ENCODE data around the gene AKAIN1. TPM values are rescaled to one million over a fixed set of nuclear protein-coding genes. Genes with fewer than 3 reads are reported as not detected.

Gene AKAIN1
- total RNA-seq, 1 donor: not detected

GRCh38 chr18:5122272-5122671, 74.8 kb downstream of the AKAIN1 start:
- Histone ChIP-seq H3K4me2 (ENCODE audit: insufficient read depth, low read length) (no peak overlapping the region), H3K27ac (ENCODE audit: low read depth, low read length) (no peak overlapping the region), H4K20me1 (ENCODE audit: insufficient read depth, low read length) (no peaks in the 10 kb centered on the region), H3K36me3 (ENCODE audit: insufficient read depth, low read length) (no peaks in the 10 kb centered on the region), H3K4me3 (ENCODE audit: insufficient read depth, low read length) (no peak overlapping the region), H2AFZ (ENCODE audit: low read length) (no peak overlapping the region), H3K79me2 (ENCODE audit: insufficient read depth, low read length) (no peaks in the 10 kb centered on the region), H3K27me3 (ENCODE audit: insufficient read depth, low read length) (no peaks in the 10 kb centered on the region), H3K9me3 (ENCODE audit: low read depth, low read length) (peaks cover 2% of the 10 kb centered on the region), H3K4me1 (ENCODE audit: insufficient read depth, low read length) (no peaks in the 10 kb centered on the region)
- TF ChIP-seq, protein P1, sequence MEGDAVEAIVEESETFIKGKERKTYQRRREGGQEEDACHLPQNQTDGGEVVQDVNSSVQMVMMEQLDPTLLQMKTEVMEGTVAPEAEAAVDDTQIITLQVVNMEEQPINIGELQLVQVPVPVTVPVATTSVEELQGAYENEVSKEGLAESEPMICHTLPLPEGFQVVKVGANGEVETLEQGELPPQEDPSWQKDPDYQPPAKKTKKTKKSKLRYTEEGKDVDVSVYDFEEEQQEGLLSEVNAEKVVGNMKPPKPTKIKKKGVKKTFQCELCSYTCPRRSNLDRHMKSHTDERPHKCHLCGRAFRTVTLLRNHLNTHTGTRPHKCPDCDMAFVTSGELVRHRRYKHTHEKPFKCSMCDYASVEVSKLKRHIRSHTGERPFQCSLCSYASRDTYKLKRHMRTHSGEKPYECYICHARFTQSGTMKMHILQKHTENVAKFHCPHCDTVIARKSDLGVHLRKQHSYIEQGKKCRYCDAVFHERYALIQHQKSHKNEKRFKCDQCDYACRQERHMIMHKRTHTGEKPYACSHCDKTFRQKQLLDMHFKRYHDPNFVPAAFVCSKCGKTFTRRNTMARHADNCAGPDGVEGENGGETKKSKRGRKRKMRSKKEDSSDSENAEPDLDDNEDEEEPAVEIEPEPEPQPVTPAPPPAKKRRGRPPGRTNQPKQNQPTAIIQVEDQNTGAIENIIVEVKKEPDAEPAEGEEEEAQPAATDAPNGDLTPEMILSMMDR (IDR thresholded peaks at IDR 0.05; ENCODE audit: extremely low read depth, low read depth, low read length): no peak
- no peak for DNase-seq (ENCODE audit: insufficient read length, low spot score, missing footprints)

- Histone ChIP-seq H3K27me3 (ENCODE audit: insufficient read depth, low read length) (no peaks in the 10 kb centered on the region), H3K9me3 (ENCODE audit: low read depth, low read length) (no peaks in the 10 kb centered on the region), H3K27ac (ENCODE audit: low read depth, low read length) (no peak overlapping the region), H2AFZ (ENCODE audit: low read length) (no peak overlapping the region), H3K79me2 (ENCODE audit: insufficient read depth, low read length) (no peaks in the 10 kb centered on the region), H3K36me3 (ENCODE audit: insufficient read depth, low read length) (no peaks in the 10 kb centered on the region), H3K4me3 (ENCODE audit: insufficient read depth, low read length) (no peak overlapping the region), H3K4me2 (ENCODE audit: insufficient read depth, low read length) (no peak overlapping the region), H3K4me1 (ENCODE audit: insufficient read depth, low read length) (no peaks in the 10 kb centered on the region), H4K20me1 (ENCODE audit: insufficient read depth, low read length) (no peaks in the 10 kb centered on the region)
- TF ChIP-seq, protein P1 (IDR thresholded peaks at IDR 0.05; ENCODE audit: extremely low read depth, low read depth, low read length): no peak
- DNase-seq (ENCODE audit: insufficient read length, low spot score, missing footprints): no peak
Measured at GRCh38 chr18:5110266-5110665, 86.8 kb downstream of the AKAIN1 start.

DNA sequence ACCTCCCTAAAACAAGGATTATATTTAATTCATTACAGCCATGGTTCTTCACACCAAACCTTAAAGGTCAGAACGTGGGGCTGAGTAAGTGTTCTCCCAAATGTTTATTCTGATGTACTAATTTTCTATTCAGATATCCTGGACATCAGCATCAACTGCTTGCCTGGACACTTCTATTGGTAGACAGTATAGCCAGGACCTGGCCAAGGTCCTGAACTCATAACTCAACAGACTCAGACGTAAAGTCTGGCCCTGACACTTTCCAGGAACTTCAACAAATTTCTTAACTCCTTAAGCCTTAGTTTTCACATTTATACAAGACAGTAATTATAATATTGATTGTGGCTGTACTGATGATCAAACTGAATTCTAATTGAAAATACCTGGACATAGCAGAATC, 89.1 kb downstream of the AKAIN1 start:
- Histone ChIP-seq H2AFZ (ENCODE audit: low read length) (no peak overlapping the region), H3K4me1 (ENCODE audit: insufficient read depth, low read length) (no peaks in the 10 kb centered on the region), H3K27ac (ENCODE audit: low read depth, low read length) (no peak overlapping the region), H3K4me2 (ENCODE audit: insufficient read depth, low read length) (no peak overlapping the region), H3K27me3 (ENCODE audit: insufficient read depth, low read length) (no peaks in the 10 kb centered on the region), H3K36me3 (ENCODE audit: insufficient read depth, low read length) (no peaks in the 10 kb centered on the region), H3K9me3 (ENCODE audit: low read depth, low read length) (no peaks in the 10 kb centered on the region), H3K79me2 (ENCODE audit: insufficient read depth, low read length) (no peaks in the 10 kb centered on the region), H3K4me3 (ENCODE audit: insufficient read depth, low read length) (no peak overlapping the region), H4K20me1 (ENCODE audit: insufficient read depth, low read length) (no peaks in the 10 kb centered on the region)
- TF ChIP-seq, protein P1 (IDR thresholded peaks at IDR 0.05; ENCODE audit: extremely low read depth, low read depth, low read length): no peak
- DNase-seq (ENCODE audit: insufficient read length, low spot score, missing footprints): no peak

DNA sequence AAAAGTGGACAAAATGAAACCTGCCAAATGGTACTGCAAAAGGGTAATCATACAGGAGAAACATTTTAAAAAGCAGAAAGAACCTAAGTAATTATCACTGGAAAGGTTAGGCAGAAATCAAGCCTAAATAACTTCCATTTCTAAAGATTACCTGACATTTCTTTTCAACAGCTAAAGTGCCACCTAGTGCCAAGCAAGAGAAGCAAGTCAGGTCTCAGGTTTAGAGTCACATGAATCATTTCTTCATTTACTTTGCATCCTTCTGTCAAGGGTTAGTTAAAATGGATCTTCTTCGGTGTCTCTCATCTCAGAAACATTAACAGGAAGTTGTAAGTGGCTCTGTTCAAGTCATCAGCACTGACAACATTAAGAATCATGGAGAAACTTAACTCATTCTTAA, 90.3 kb downstream of the AKAIN1 start:
- Histone ChIP-seq H3K36me3 (ENCODE audit: insufficient read depth, low read length) (no peaks in the 10 kb centered on the region), H3K79me2 (ENCODE audit: insufficient read depth, low read length) (no peaks in the 10 kb centered on the region), H3K4me2 (ENCODE audit: insufficient read depth, low read length) (no peak overlapping the region), H3K27ac (ENCODE audit: low read depth, low read length) (no peak overlapping the region), H4K20me1 (ENCODE audit: insufficient read depth, low read length) (no peaks in the 10 kb centered on the region), H3K4me3 (ENCODE audit: insufficient read depth, low read length) (no peak overlapping the region), H3K9me3 (ENCODE audit: low read depth, low read length) (no peaks in the 10 kb centered on the region), H3K4me1 (ENCODE audit: insufficient read depth, low read length) (no peaks in the 10 kb centered on the region), H3K27me3 (ENCODE audit: insufficient read depth, low read length) (no peaks in the 10 kb centered on the region), H2AFZ (ENCODE audit: low read length) (no peak overlapping the region)
- TF ChIP-seq, protein P1 (IDR thresholded peaks at IDR 0.05; ENCODE audit: extremely low read depth, low read depth, low read length): no peak
- DNase-seq (ENCODE audit: insufficient read length, low spot score, missing footprints): no peak

Measured in osteoblast (primary cell).